RWPE1 (cell line): ENCODE data around the gene XRN1.

Experiments used
- CTCF ChIA-PET: fragments of 350-600 bp; sonication (Branson Sonifier 250); formaldehyde crosslinking; extraction: SDS; loops from one replicate; lab custom pipeline; 2021; lab: Yijun Ruan, JAX
- POLR2A ChIA-PET: fragments of 400-600 bp; formaldehyde crosslinking; extraction: SDS; loops from one replicate; lab custom pipeline; 2020; ENCODE audit warnings: antibody characterized with exemption; ENCODE audit not compliant: low non-redundant PET; lab: Yijun Ruan, JAX
- DNase-seq: peaks from one replicate; pipeline ENCODE4 v3.0.0; 2012; ENCODE audit warnings: low spot score
- H3K27ac ChIP-seq: fragments of 450-650 bp; 2 replicates; pipeline ENCODE4 v1.5.1; 2017
- CTCF ChIP-seq: fragments of 450-650 bp; conservative IDR thresholded peaks from 2 replicates; pipeline ENCODE4 v1.5.1; 2017; ENCODE audit warnings: low read depth, mild to moderate bottlenecking

Gene XRN1

GRCh38 chr3:142274908-142275307 is 172.9 kb downstream of the XRN1 start:
- DNase-seq: no peak
- POLR2A ChIA-PET: no interaction called here
- no peak overlapping the region for H3K27ac ChIP-seq
- no peak for TF ChIP-seq CTCF
- CTCF ChIA-PET: interaction anchor here (0.6 kb wide), 1 partner anchor 967 kb away, joined by 5 read pairs; no protein-coding TSS in a partner anchor

- ChIA-PET POLR2A (no interaction called here), CTCF (interaction anchor here (0.5 kb wide), 1 partner anchor 74 kb away, joined by 8 read pairs; no protein-coding TSS in a partner anchor)
- no peak for TF ChIP-seq CTCF
- no peak for DNase-seq
- H3K27ac ChIP-seq: no peak overlapping the region
Observed at GRCh38 chr3:142273501-142273900, 174.3 kb downstream of the XRN1 start.

- no peak overlapping the region for H3K27ac ChIP-seq
- ChIA-PET CTCF (no interaction called here), POLR2A (no interaction called here)
- no peak for DNase-seq
- no peak for TF ChIP-seq CTCF
Observed at GRCh38 chr3:142272200-142272891, 175.5 kb downstream of the XRN1 start.

- TF ChIP-seq CTCF: no peak
- H3K27ac ChIP-seq: no peak overlapping the region
- no peak for DNase-seq
- CTCF ChIA-PET: no interaction called here
- POLR2A ChIA-PET: no interaction called here
Observed at GRCh38 chr3:142270407-142270806, 177.4 kb downstream of the XRN1 start.

- no peak for DNase-seq
- CTCF ChIA-PET: interaction anchor here (0.6 kb wide), 1 partner anchor 27 kb away, joined by 3 read pairs; no protein-coding TSS in a partner anchor
- H3K27ac ChIP-seq: no peak overlapping the region
- POLR2A ChIA-PET: no interaction called here
- TF ChIP-seq CTCF: no peak
Observed at GRCh38 chr3:142269767-142270166, 178.1 kb downstream of the XRN1 start.

GRCh38 chr3:142268426-142268825 is 179.4 kb downstream of the XRN1 start:
- TF ChIP-seq CTCF: no peak
- no peak overlapping the region for H3K27ac ChIP-seq
- DNase-seq: no peak
- POLR2A ChIA-PET: no interaction called here
- CTCF ChIA-PET: no interaction called here
